Esophagus muscularis mucosa (tissue), 4 donors: ENCODE data around the gene LSM3.

Experiments
- CTCF ChIP-seq, 3 experiments: fragments of 200-600 bp in 2 of 3; fragments of 450-650 bp in 1 of 3; sonication (generic) in 2 of 3; IDR thresholded peaks; one replicate each; pipeline ENCODE4 v1.5.1; 2017 to 2019; ENCODE audit warnings: antibody characterized with exemption in 3 of 3, mild to moderate bottlenecking in 2 of 3, moderate library complexity in 1 of 3
- EP300 ChIP-seq: sonication (generic); formaldehyde crosslinking; IDR thresholded peaks from one replicate; pipeline ENCODE4 v1.6.1; 2017; ENCODE audit warnings: antibody characterized with exemption
- POLR2A ChIP-seq: fragments of 450-650 bp; IDR thresholded peaks from one replicate; pipeline ENCODE4 v1.6.1; 2017; ENCODE audit warnings: antibody characterized with exemption, moderate library complexity, mild to moderate bottlenecking, low read depth
- POLR2AphosphoS5 ChIP-seq, 2 donors: sonication (generic); formaldehyde crosslinking; IDR thresholded peaks; one replicate each; pipeline ENCODE4 v1.6.1; 2017; ENCODE audit warnings: antibody characterized with exemption in 2 of 2

- TF ChIP-seq CTCF (IDR thresholded peaks at IDR 0.05), result no peak
- no peak for TF ChIP-seq POLR2A
- no peak for TF ChIP-seq EP300
- no peak for TF ChIP-seq POLR2AphosphoS5 (IDR thresholded peaks at IDR 0.05)
Observed at GRCh38 chr3:14218355-14218754, 39.7 kb downstream of the LSM3 start.
